HL-60 (cell line): ENCODE data around the gene ADAM19.

Experiments used
- DNase-seq, 2 experiments: peaks; one replicate each; pipeline ENCODE4 v3.0.0-alpha.2; 2010 to 2020; ENCODE audit warnings: low read depth in 1 of 2, low spot score in 1 of 2
- H3K27ac ChIP-seq: fragments of 250-450 bp; sonication (Bioruptor Pico); replicated peaks from 2 replicates; pipeline ENCODE4 v1.5.1; 2020; ENCODE audit warnings: mild to moderate bottlenecking, moderate library complexity
- H3K27me3 ChIP-seq: fragments of 250-450 bp; sonication (Bioruptor Pico); 2 replicates; pipeline ENCODE4 v1.5.1; 2021; ENCODE audit warnings: mild to moderate bottlenecking, moderate library complexity; ENCODE audit not compliant: insufficient read depth, poor library complexity, severe bottlenecking
- H3K4me3 ChIP-seq: replicated peaks from 2 replicates; pipeline ENCODE4 v1.5.1; 2011; ENCODE audit warnings: mild to moderate bottlenecking, control low read depth, low read length; ENCODE audit not compliant: insufficient read depth
- CTCF ChIP-seq: IDR thresholded peaks from one replicate; pipeline ENCODE4 v1.5.1; 2011; ENCODE audit warnings: low read length, control low read depth, inconsistent platforms; ENCODE audit not compliant: insufficient read depth
- GABPA ChIP-seq: IDR thresholded peaks from 2 replicates; pipeline ENCODE4 v1.6.1; 2012; ENCODE audit warnings: low read depth
- POLR2AphosphoS5 ChIP-seq: IDR thresholded peaks from 2 replicates; pipeline ENCODE4 v1.6.1; 2012; ENCODE audit warnings: low read depth
- SPI1 ChIP-seq: IDR thresholded peaks from 2 replicates; pipeline ENCODE4 v1.6.1; 2012; ENCODE audit warnings: low read depth, mild to moderate bottlenecking, borderline replicate concordance
- TF ChIP-seq, protein P1 (sequence below): IDR thresholded peaks from 2 replicates; pipeline ENCODE4 v1.6.1; 2012; ENCODE audit warnings: low read depth; ENCODE audit not compliant: insufficient replicate concordance

Gene ADAM19

GRCh38 chr5:157523976-157524375 lies 51.6 kb downstream of the ADAM19 start:
- TF ChIP-seq SPI1 (no peak), CTCF (no peak), POLR2AphosphoS5 (no peak), GABPA (no peak)
- TF ChIP-seq, protein P1, sequence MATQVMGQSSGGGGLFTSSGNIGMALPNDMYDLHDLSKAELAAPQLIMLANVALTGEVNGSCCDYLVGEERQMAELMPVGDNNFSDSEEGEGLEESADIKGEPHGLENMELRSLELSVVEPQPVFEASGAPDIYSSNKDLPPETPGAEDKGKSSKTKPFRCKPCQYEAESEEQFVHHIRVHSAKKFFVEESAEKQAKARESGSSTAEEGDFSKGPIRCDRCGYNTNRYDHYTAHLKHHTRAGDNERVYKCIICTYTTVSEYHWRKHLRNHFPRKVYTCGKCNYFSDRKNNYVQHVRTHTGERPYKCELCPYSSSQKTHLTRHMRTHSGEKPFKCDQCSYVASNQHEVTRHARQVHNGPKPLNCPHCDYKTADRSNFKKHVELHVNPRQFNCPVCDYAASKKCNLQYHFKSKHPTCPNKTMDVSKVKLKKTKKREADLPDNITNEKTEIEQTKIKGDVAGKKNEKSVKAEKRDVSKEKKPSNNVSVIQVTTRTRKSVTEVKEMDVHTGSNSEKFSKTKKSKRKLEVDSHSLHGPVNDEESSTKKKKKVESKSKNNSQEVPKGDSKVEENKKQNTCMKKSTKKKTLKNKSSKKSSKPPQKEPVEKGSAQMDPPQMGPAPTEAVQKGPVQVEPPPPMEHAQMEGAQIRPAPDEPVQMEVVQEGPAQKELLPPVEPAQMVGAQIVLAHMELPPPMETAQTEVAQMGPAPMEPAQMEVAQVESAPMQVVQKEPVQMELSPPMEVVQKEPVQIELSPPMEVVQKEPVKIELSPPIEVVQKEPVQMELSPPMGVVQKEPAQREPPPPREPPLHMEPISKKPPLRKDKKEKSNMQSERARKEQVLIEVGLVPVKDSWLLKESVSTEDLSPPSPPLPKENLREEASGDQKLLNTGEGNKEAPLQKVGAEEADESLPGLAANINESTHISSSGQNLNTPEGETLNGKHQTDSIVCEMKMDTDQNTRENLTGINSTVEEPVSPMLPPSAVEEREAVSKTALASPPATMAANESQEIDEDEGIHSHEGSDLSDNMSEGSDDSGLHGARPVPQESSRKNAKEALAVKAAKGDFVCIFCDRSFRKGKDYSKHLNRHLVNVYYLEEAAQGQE = no peak
- no peaks in the 10 kb centered on the region for H3K27me3 ChIP-seq
- no peak overlapping the region for H3K4me3 ChIP-seq
- no peak for DNase-seq
- no peak overlapping the region for H3K27ac ChIP-seq

- no peak for DNase-seq
- TF ChIP-seq POLR2AphosphoS5 (no peak), GABPA (no peak), CTCF (no peak), SPI1 (no peak)
- TF ChIP-seq, protein P1 = no peak
Measured at GRCh38 chr5:157521704-157522029, 53.9 kb downstream of the ADAM19 start.

DNA sequence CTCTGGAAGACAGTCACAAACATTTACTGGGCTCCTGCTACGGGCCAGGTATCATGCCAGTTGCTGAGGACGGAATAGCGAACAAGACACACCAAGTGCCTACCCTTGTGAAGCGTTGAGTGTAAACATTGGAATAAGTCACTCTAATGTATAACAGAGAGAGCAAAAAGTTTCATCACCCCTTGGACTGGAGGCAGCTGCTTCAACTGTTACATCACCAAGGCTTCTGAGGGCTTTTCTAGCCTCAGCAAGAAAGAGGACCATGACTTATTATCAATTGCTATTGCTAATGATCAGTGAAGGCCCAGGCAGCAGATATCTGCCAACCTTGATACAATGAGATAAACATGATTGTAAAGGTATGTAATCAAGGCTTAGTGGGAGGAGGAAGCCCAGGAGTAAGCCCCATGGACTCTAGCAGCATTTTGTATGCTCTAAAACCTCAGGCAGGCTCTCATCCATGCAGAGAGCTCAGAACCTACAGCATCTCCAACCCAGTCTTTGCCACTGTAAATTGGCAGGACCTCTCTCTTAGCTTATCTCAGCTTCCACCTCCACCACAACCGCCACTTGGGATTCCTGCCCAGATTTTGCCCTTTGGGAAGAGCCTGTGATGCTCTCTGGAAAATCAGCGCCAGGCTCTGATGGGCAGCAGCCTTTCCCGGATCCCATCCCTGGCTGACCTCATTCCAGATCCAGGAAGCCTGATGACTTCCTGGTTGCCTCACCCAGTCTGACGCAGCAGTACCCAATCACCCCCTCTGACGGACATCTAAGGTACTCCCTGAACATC lies 54.5 kb downstream of the ADAM19 start:
- TF ChIP-seq SPI1 (no peak), POLR2AphosphoS5 (no peak), GABPA (no peak), CTCF (no peak)
- TF ChIP-seq, protein P1 = no peak
- DNase-seq = no peak
- Histone ChIP-seq H3K27me3 (no peaks in the 10 kb centered on the region), H3K4me3 (no peak overlapping the region), H3K27ac (no peak overlapping the region)

More at GRCh38 chr5:157521704-157522029, 53.9 kb downstream of the ADAM19 start:
- H3K4me3 ChIP-seq = no peak overlapping the region
- no peak overlapping the region for H3K27ac ChIP-seq
- H3K27me3 ChIP-seq = no peaks in the 10 kb centered on the region
